ENCODE measurements around the gene MICALL2. TPM values are rescaled to one million over a fixed set of nuclear protein-coding genes. Genes with fewer than 3 reads are reported as not detected.

The MICALL2 gene
- total RNA-seq, result 10 to 100 TPM in 3 of 4 donors, 1 to 10 TPM in 1; 9.7 to 18.7 (median 13.4) TPM
- polyA plus RNA-seq, result 13.0 TPM
- long read RNA-seq, donor 1, partial matches to known transcripts, result 12 of 20 reads
- long read RNA-seq, donor 1, other reads (novel, unspliced or antisense), result 7 of 20 reads
- long read RNA-seq, donor 2, partial matches to known transcripts, result 6 of 13 reads
- long read RNA-seq, donor 2, other reads (novel, unspliced or antisense), result 4 of 13 reads
- long read RNA-seq, donor 3, partial matches to known transcripts, result 24 of 53 reads
- long read RNA-seq, donor 3, other reads (novel, unspliced or antisense), result 21 of 53 reads
- long read RNA-seq, donor 4, partial matches to known transcripts, result 4 of 12 reads
- long read RNA-seq, donor 4, other reads (novel, unspliced or antisense), result 7 of 12 reads

DNA sequence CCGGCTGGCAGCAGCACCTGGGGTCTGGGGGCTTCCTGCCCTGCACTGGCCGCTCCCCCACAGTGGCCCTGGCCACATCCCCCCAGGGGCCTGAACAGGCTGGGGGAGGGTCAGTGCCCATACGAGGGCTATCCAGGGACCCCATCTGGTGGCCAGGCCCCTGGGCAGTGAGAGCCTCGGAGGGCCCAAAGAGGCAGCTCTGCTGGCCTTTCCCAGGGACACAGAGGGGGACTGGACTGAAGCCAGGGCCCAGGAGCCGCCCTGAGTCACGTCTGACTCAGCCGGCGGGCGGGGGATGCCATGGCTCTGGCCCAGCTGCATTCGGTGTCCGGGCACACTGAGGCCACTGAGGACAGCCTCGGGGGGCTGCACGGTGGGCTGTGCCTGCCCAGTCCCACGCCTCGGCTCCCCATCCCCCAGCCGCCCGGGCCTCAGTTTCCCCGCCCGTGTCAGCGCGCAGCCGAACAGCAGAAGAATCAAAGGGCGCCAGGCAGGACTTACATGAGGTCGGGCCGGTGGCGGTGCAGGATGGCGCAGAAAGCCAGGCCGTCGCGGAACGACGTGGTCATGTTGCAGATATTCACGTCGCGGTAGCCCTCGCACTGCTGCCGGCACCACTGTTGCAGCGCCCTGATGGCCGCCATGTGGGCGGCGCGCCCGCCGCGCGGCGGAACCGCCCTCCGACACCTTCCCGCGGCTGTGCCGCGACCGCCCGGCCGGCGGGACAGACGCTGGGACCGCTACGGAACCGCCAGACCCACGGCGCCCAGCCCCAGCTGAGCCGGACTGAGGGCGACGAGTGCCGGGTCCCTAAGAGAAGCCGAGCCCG is at the start of gene MICALL2:
Gene MICALL2, minus strand, starts transcription at position 788 of the 829 bp plus-strand sequence. Its CDS starts 144 bp downstream, at position 644.
- H3K27me3 ChIP-seq (ENCODE audit: control insufficient read depth, insufficient read depth), result no peaks in the 10 kb centered on the region
- H3K9me3 ChIP-seq (ENCODE audit: control insufficient read depth, low read length), result no peaks in the 10 kb centered on the region
- ATAC-seq (peak; percentile 32 to 63), DNase-seq (peak; percentile 93)
- intact Hi-C loops (cut with DNase I), result no loop called here
- peak within 1 kb of the TSS; percentile 69 for H3K4me3 ChIP-seq (ENCODE audit: low read length)
- peaks cover 3% of the 10 kb centered on the region for H3K4me1 ChIP-seq (ENCODE audit: control insufficient read depth, insufficient read depth, low read length)
- H3K27ac ChIP-seq (ENCODE audit: low read length), result peak within 1 kb of the TSS; percentile 81
- WGBS, result 1% methylated on average over 69 of the region's 69 CpGs

DNA sequence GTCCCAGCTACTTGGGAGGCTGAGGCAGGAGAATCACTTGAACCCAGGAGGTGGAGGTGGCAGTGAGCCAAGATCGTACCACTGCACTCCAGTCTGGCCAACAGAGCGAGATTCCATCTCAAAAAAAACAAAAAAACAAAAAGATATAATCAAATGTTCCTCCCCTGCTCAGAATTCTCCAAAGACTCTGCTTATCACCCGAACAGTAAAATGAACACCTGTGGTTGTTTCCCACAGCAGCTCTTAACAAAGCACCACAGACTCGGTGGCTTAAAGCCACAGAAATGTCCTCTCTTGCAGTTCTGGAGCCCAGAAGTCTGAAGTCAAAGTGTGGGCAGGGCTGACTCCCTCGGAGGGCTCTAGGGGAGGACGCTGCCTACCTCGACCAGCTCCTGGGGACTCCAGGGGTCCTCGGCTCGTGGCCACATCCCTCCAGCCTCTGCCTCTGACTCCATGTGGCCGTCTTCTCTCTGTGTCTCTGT is 49.0 kb upstream of the MICALL2 start:
- Histone ChIP-seq H3K27ac (ENCODE audit: low read length) (no peak overlapping the region), H3K4me1 (ENCODE audit: control insufficient read depth, insufficient read depth, low read length) (peaks cover 3% of the 10 kb centered on the region), H3K4me3 (ENCODE audit: low read length) (no peak overlapping the region), H3K9me3 (ENCODE audit: control insufficient read depth, low read length) (no peaks in the 10 kb centered on the region), H3K27me3 (ENCODE audit: control insufficient read depth, insufficient read depth) (no peaks in the 10 kb centered on the region)
- DNase-seq (peak in 1 of 3 donors; percentile 31), ATAC-seq (no peak)
- 71% methylated on average over 10 of the region's 10 CpGs for WGBS
- intact Hi-C loops (cut with DNase I), result loop anchor here in 1 of 4 donors (10.0 kb wide), 1 partner anchor 56 kb away; no protein-coding TSS in a partner anchor

DNA sequence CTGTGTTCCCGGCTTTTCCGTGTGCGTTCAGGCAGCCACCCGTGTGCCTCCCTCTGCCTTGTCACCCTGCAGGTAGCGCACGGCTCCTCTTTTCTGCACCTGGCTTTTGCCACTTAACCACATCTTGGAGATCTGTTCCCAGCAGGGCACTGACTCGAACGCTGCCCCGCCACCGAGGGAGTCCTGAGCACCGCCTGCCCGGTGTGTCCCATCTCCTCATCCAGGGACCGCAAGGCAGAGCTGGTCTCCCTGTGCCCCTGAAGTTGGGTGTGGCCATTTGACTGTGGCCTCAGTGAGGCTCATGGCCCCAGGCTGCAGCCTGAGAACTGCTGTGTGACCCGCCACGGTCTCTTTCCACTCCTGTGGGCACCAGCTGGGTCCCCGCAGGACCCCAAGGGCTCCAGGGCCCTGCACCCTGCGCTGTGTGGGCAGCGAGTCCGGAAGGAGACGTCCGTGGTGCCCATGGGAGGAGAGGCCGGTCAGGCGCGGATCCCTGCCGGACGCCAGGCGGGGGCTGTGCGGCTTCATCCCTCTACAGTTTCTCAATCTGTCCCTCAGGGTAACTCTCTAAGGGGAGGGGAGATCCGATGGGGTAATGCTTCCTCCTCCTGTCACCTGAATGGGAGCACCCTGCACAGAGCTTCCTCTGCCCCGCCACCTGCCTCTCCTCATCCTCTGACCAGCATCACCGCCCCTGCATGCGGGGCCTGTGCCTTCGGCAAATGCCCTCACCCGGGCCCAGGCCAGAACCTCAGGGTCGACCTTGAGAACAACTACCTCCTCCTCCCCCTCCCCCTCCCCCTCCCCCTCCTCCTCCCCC is 46.7 kb upstream of the MICALL2 start:
- no peaks in the 10 kb centered on the region for H3K9me3 ChIP-seq (ENCODE audit: control insufficient read depth, low read length)
- H3K4me3 ChIP-seq (ENCODE audit: low read length), result no peak overlapping the region
- H3K4me1 ChIP-seq (ENCODE audit: control insufficient read depth, insufficient read depth, low read length), result peaks cover 7% of the 10 kb centered on the region
- 74% methylated on average over 35 of the region's 35 CpGs for WGBS
- no peaks in the 10 kb centered on the region for H3K27me3 ChIP-seq (ENCODE audit: control insufficient read depth, insufficient read depth)
- ATAC-seq (no peak), DNase-seq (peak in 2 of 3 donors; percentile 55 to 57)
- intact Hi-C loops (cut with DNase I), result loop anchor here in 2 of 4 donors (2.0 to 10.0 kb wide), 2 partner anchors 51 to 59 kb away; partner anchors contain the start of gene TMEM184A (in 1 of the 2)
- H3K27ac ChIP-seq (ENCODE audit: low read length), result no peak overlapping the region

- no peaks in the 10 kb centered on the region for H3K27me3 ChIP-seq (ENCODE audit: control insufficient read depth, insufficient read depth)
- H3K4me1 ChIP-seq (ENCODE audit: control insufficient read depth, insufficient read depth, low read length), result peaks cover 7% of the 10 kb centered on the region
- WGBS, result under 1% methylated on average over 118 of the region's 118 CpGs
- H3K27ac ChIP-seq (ENCODE audit: low read length), result no peak within 1 kb of the TSS
- peak; percentile 89 to 94 for ATAC-seq
- H3K9me3 ChIP-seq (ENCODE audit: control insufficient read depth, low read length), result no peaks in the 10 kb centered on the region
- H3K4me3 ChIP-seq (ENCODE audit: low read length), result peak within 1 kb of the TSS; percentile 74
- intact Hi-C loops (cut with DNase I), result loop anchor here in 1 of 4 donors (10.0 kb wide), 1 partner anchor 61 kb away; no protein-coding TSS in a partner anchor
- peak; percentile 92 to 96 (median 96) for DNase-seq
Observed at GRCh38 chr7:1503816-1504775, 44.8 kb upstream of the MICALL2 start, which contains the start of gene INTS1. Gene INTS1 (minus strand): TSS chr7:1504389. CDS start chr7:1503960, 429 bp downstream.

- ATAC-seq, result no peak
- DNase-seq, result peak in 2 of 3 donors; percentile 36 to 57
- Histone ChIP-seq H3K9me3 (ENCODE audit: control insufficient read depth, low read length) (no peaks in the 10 kb centered on the region), H3K27me3 (ENCODE audit: control insufficient read depth, insufficient read depth) (no peaks in the 10 kb centered on the region), H3K27ac (ENCODE audit: low read length) (no peak overlapping the region), H3K4me3 (ENCODE audit: low read length) (peak overlapping the region; percentile 74), H3K4me1 (ENCODE audit: control insufficient read depth, insufficient read depth, low read length) (peaks cover 7% of the 10 kb centered on the region)
- 28% methylated on average over 24 of the region's 24 CpGs for WGBS
- intact Hi-C loops (cut with DNase I), result loop anchor here in 1 of 4 donors (10.0 kb wide), 1 partner anchor 61 kb away; no protein-coding TSS in a partner anchor
Observed at GRCh38 chr7:1503390-1503789, 44.1 kb upstream of the MICALL2 start.

- no peak for ATAC-seq
- no peaks in the 10 kb centered on the region for H3K9me3 ChIP-seq (ENCODE audit: control insufficient read depth, low read length)
- H3K27ac ChIP-seq (ENCODE audit: low read length), result no peak overlapping the region
- WGBS, result 86% methylated on average over 20 of the region's 20 CpGs
- no peaks in the 10 kb centered on the region for H3K27me3 ChIP-seq (ENCODE audit: control insufficient read depth, insufficient read depth)
- peaks cover 7% of the 10 kb centered on the region for H3K4me1 ChIP-seq (ENCODE audit: control insufficient read depth, insufficient read depth, low read length)
- DNase-seq, result peak in 2 of 3 donors; percentile 28 to 45
- H3K4me3 ChIP-seq (ENCODE audit: low read length), result no peak overlapping the region
- intact Hi-C loops (cut with DNase I), result loop anchor here in 1 of 4 donors (10.0 kb wide), 1 partner anchor 62 kb away; no protein-coding TSS in a partner anchor
Observed at GRCh38 chr7:1502845-1503244, 43.6 kb upstream of the MICALL2 start.

- Histone ChIP-seq H3K4me1 (ENCODE audit: control insufficient read depth, insufficient read depth, low read length) (peaks cover 7% of the 10 kb centered on the region), H3K4me3 (ENCODE audit: low read length) (no peak overlapping the region), H3K27me3 (ENCODE audit: control insufficient read depth, insufficient read depth) (no peaks in the 10 kb centered on the region), H3K27ac (ENCODE audit: low read length) (no peak overlapping the region), H3K9me3 (ENCODE audit: control insufficient read depth, low read length) (no peaks in the 10 kb centered on the region)
- 89% methylated on average over 21 of the region's 21 CpGs for WGBS
- intact Hi-C loops (cut with DNase I), result loop anchor here in 1 of 4 donors (10.0 kb wide), 1 partner anchor 63 kb away; no protein-coding TSS in a partner anchor
- DNase-seq, result peak in 2 of 3 donors; percentile 41 to 43
- no peak for ATAC-seq
Observed at GRCh38 chr7:1501487-1502270, 42.4 kb upstream of the MICALL2 start.

- DNase-seq (peak in 2 of 3 donors; percentile 33 to 58), ATAC-seq (no peak)
- intact Hi-C loops (cut with DNase I), result loop anchor here in 1 of 4 donors (10.0 kb wide), 1 partner anchor 65 kb away; no protein-coding TSS in a partner anchor
- WGBS, result 93% methylated on average over 34 of the region's 34 CpGs
- Histone ChIP-seq H3K9me3 (ENCODE audit: control insufficient read depth, low read length) (no peaks in the 10 kb centered on the region), H3K27ac (ENCODE audit: low read length) (no peak overlapping the region), H3K4me3 (ENCODE audit: low read length) (no peak overlapping the region), H3K27me3 (ENCODE audit: control insufficient read depth, insufficient read depth) (no peaks in the 10 kb centered on the region), H3K4me1 (ENCODE audit: control insufficient read depth, insufficient read depth, low read length) (peaks cover 7% of the 10 kb centered on the region)
Observed at GRCh38 chr7:1500064-1500807, 41.0 kb upstream of the MICALL2 start.
